ENCODE measurements around the gene HAGH. TPM values are rescaled to one million over a fixed set of nuclear protein-coding genes. Genes with fewer than 3 reads are reported as not detected.

HAGH gene
- total RNA-seq, 1 experiment from 2014 or later, result 48.1 TPM

GRCh38 chr16:1791943-1792812, 34.4 kb downstream of the HAGH start:
- Mint-ChIP-seq H3K4me3 (ENCODE audit: unreplicated experiment) (no peak overlapping the region), H3K4me1 (ENCODE audit: low read depth, unreplicated experiment) (no peaks in the 10 kb centered on the region), H3K27me3 (ENCODE audit: insufficient read depth, unreplicated experiment) (no peaks in the 10 kb centered on the region), H3K36me3 (ENCODE audit: insufficient read depth, unreplicated experiment) (peaks cover 19% of the 10 kb centered on the region), H3K9me3 (ENCODE audit: unreplicated experiment) (no peaks in the 10 kb centered on the region), H3K27ac (ENCODE audit: unreplicated experiment) (no peak overlapping the region)
- no peak for DNase-seq
- CTCF ChIA-PET, result interaction anchor here (2.1 kb wide), 1 partner anchor 10 kb away, joined by 5 read pairs; the partner anchor contains the start of genes NUBP2 and SPSB3
- H3K4me1 ChIP-seq, result no peaks in the 10 kb centered on the region
- BruUV-seq (replicated peaks), result no TSS peak
- POLR2A ChIA-PET, result no interaction called here
- TF ChIP-seq CTCF (IDR thresholded peaks at IDR 0.05; ENCODE audit: insufficient read depth in 1 of 2, low read depth in 1 of 2, low read length in 1 of 2, severe bottlenecking in 1 of 2, unreplicated experiment in 1 of 2), result no peak
- 0 out of 2 replicates have a peak, but pooled peaks cover under 1% of the 10 kb centered on the region for H3K9me3 ChIP-seq
- no peaks in the 10 kb centered on the region for H3K27me3 ChIP-seq (replicated peaks; ENCODE audit: control insufficient read depth, insufficient read depth, low read length)
- H3K4me3 ChIP-seq (ENCODE audit: low read depth, low read length), result no peak overlapping the region
- no peaks in the 10 kb centered on the region for H3K36me3 ChIP-seq (ENCODE audit: control insufficient read depth, insufficient read depth, low read length)
- intact Hi-C loops (cut with micrococcal nuclease; ENCODE audit: unreplicated experiment), result no loop called here

- ChIA-PET CTCF (no interaction called here), POLR2A (no interaction called here)
- H3K36me3 Mint-ChIP-seq (ENCODE audit: insufficient read depth, unreplicated experiment), result peaks cover 19% of the 10 kb centered on the region
- no TSS peak for BruUV-seq (replicated peaks)
- no peaks in the 10 kb centered on the region for H3K4me1 ChIP-seq
- no peak for TF ChIP-seq CTCF (IDR thresholded peaks at IDR 0.05; ENCODE audit: insufficient read depth in 1 of 2, low read depth in 1 of 2, low read length in 1 of 2, severe bottlenecking in 1 of 2, unreplicated experiment in 1 of 2)
- H3K27ac Mint-ChIP-seq (ENCODE audit: unreplicated experiment), result no peak overlapping the region
- DNase-seq, result no peak
- no peak overlapping the region for H3K4me3 Mint-ChIP-seq (ENCODE audit: unreplicated experiment)
- no peaks in the 10 kb centered on the region for H3K27me3 Mint-ChIP-seq (ENCODE audit: insufficient read depth, unreplicated experiment)
- H3K9me3 ChIP-seq, result no peaks in the 10 kb centered on the region
- intact Hi-C loops (cut with micrococcal nuclease; ENCODE audit: unreplicated experiment), result no loop called here
- H3K27me3 ChIP-seq (replicated peaks; ENCODE audit: control insufficient read depth, insufficient read depth, low read length), result no peaks in the 10 kb centered on the region
- no peaks in the 10 kb centered on the region for H3K36me3 ChIP-seq (ENCODE audit: control insufficient read depth, insufficient read depth, low read length)
- no peak overlapping the region for H3K4me3 ChIP-seq (ENCODE audit: low read depth, low read length)
- no peaks in the 10 kb centered on the region for H3K9me3 Mint-ChIP-seq (ENCODE audit: unreplicated experiment)
- H3K4me1 Mint-ChIP-seq (ENCODE audit: low read depth, unreplicated experiment), result no peaks in the 10 kb centered on the region
Observed at GRCh38 chr16:1791256-1791942, 35.2 kb downstream of the HAGH start.

- no peak for TF ChIP-seq CTCF (IDR thresholded peaks at IDR 0.05; ENCODE audit: insufficient read depth in 1 of 2, low read depth in 1 of 2, low read length in 1 of 2, severe bottlenecking in 1 of 2, unreplicated experiment in 1 of 2)
- Mint-ChIP-seq H3K4me1 (ENCODE audit: low read depth, unreplicated experiment) (no peaks in the 10 kb centered on the region), H3K36me3 (ENCODE audit: insufficient read depth, unreplicated experiment) (peaks cover 19% of the 10 kb centered on the region), H3K27me3 (ENCODE audit: insufficient read depth, unreplicated experiment) (no peaks in the 10 kb centered on the region), H3K4me3 (ENCODE audit: unreplicated experiment) (no peak overlapping the region), H3K9me3 (ENCODE audit: unreplicated experiment) (no peaks in the 10 kb centered on the region), H3K27ac (ENCODE audit: unreplicated experiment) (no peak overlapping the region)
- intact Hi-C loops (cut with micrococcal nuclease; ENCODE audit: unreplicated experiment), result no loop called here
- CTCF ChIA-PET, result no interaction called here
- Histone ChIP-seq H3K4me1 (no peaks in the 10 kb centered on the region), H3K27me3 (replicated peaks; ENCODE audit: control insufficient read depth, insufficient read depth, low read length) (no peaks in the 10 kb centered on the region), H3K36me3 (ENCODE audit: control insufficient read depth, insufficient read depth, low read length) (no peaks in the 10 kb centered on the region), H3K9me3 (no peaks in the 10 kb centered on the region), H3K4me3 (ENCODE audit: low read depth, low read length) (no peak overlapping the region)
- POLR2A ChIA-PET, result no interaction called here
- DNase-seq, result no peak
- no TSS peak for BruUV-seq (replicated peaks)
Observed at GRCh38 chr16:1790611-1791255, 35.9 kb downstream of the HAGH start.

All from Caco-2 (cell line).